ENCODE measurements around the gene MB21D2.
"Not testable (repeated sequence)": the region's sequence is repeated elsewhere in the genome, so short reads cannot be mapped to it uniquely, and the experiment has no call there.

MB21D2 gene

GRCh38 chr3:192858849-192859585 is 58.6 kb downstream of the MB21D2 start:
- DNase-seq, result no peak

DNA sequence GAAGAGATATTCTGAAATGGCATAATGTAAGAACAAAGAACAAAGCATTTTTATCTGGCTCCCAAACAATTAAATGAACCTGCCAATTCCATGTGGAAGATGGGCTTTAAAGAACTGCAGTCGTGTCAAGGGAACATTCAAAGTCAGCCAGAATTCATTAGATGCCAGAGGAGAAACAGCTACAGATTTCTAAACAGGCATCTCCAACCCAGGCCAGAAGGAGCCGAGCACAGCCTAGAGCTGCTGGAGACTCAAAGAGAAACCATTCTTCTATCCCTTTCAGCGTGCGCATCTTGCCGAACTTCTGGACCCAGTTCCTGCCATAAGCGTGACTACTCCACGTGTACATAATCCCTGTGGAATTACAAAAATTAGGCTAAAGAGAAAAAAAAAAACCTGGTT is 60.4 kb downstream of the MB21D2 start:
- no peak for DNase-seq

DNA sequence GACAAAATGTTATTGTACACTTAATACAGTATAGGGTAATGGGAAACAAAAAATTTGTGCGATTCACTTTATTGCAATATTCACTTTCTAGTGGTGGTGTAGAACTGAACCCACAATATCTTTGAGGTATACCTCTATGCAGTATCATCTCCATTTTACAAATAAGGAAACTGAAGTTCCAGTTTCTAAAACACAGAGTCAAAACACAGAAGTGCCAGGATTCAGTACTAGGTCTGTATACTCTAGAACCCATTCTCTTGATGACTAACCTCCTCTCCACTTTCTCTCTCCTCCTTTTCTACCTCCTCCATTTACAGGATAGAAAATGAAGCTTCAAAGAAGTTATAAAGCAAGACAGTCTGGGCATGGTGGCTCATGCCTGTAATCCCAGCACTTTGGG is 62.2 kb downstream of the MB21D2 start:
- DNase-seq, result no peak

GRCh38 chr3:192851821-192852372 is 65.8 kb downstream of the MB21D2 start:
- DNase-seq, result no peak

DNA sequence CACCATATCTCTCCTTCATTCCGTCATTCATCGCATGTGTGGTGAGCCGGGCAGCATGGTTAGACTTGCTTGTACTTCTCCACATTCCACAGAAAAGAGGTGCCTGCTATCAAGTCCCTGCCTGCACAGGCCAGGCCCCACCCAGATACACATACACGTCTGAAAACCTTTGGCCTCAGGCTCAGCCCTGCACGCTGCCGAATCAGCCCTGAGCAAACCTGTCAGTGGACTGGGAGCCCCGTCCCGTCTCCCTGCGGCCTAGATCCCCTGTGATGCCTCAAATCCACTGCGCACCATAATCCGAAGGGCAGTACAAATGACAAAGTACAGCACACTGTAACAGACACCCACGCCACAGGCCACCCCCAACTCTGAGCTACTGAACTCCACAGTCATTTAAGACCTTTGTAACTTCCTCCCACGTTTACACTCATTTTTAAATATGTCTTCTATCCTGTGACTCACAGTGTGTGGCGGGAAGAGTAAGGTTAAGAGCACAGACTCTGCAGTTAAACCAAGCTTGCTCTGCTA is 67.1 kb downstream of the MB21D2 start:
- no peak for DNase-seq

DNA sequence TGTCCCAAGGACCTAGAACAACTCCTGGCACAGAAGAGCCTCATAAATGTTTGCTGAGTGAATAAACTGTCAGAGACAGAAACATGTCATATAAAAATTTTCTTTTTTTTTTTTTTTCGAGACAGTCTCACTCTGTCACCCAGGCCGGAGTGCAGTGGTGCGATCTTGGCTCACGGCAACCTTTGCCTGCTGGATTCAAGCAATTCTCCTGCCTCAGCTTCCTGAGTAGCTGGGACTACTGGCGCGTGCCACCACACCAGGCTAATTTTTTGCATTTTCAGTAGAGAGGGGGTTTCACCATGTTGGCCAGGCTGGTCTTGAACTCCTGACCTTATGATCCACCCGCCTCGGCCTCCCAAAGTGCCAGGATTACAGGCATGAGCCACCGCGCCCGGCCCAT is 67.8 kb downstream of the MB21D2 start:
- DNase-seq, result not testable (repeated sequence)

DNA sequence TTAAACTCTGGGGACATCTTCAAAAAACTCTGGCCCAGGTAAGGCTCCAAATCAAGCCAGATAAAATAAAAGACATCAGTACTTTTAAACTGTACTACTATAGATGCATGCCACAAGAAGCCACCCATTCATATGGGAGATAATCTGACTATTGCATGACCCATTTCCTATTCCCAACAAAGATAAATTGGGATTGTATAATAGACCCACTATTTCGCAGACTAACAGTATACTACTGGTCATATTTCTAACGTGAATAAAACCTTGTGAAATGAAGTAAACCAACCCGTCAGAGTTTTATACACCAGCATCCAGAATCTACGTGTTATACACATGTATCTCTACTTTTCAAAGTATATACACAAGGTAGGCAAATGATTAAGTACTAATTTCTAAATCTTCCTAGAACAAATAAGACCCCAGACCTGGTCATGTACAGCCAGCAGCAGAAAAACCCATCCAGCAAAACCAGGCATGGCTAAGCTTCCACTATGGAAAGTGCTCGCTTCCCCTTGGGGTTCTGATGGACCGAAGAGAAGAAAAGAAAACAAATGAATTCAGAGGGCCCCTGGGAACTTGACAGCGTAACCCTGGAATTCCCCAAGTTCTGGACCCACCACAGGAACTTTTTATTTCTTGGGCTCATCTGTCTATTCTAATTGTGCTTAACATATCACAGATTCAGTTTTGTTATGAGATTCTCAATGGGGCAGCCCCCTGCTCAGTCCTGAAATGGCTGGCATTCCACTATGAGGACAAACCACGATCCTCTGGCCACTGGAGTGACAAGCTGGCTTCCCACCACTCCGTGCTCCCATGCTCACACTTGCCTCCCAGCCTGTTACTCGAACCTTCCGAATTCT is 69.1 kb downstream of the MB21D2 start:
- no peak for DNase-seq

DNA sequence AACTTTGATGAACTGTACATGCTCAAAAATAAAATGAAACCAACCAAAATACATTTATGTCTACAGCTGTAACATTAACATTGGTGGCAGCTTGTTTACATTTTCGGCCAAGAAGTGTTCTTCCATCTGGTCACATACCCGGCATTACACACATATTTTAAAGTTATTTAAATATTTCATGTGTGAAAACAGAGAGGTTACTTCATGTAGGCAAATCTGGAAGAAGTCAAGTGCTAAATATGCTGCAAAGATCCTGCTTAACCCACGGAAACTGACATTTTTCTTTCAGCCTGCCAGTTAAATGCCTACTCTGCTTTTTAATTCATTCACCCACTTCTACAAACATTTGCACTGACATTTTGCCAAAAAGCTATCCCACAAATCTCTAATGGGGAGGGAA is 69.7 kb downstream of the MB21D2 start:
- DNase-seq, result no peak

DNA sequence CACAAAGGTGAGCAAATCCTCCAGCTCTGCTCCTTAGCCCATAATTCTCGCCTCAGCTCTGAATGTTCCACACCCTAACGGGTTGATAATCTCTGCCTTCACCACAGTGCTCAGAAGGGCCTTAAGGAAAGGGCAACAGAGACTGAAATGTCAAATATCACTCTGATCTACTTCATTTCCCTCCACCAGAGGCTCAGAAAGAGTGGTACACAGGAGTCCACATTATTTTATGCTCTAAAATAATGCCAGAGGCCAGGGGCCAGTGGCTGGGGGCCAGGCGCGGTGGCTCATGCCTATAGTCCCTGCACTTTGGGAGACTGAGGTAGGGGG is 72.2 kb downstream of the MB21D2 start:
- DNase-seq, result no peak

- DNase-seq, result no peak
Observed at GRCh38 chr3:192844836-192845525, 72.7 kb downstream of the MB21D2 start.

DNA sequence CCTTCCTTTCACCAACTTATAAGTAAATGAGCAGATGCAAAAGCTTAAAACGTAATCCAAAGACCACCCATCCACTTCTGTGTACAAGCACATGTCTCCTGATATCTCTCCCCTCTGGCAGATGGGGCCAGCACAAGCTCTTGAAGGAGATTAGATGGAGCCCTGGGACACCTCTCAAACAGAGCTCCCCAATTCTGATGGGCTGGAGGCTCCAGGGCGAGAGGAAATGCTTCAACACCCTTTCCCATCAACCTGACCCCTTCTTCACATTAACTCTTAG is 73.2 kb downstream of the MB21D2 start:
- DNase-seq, result no peak

- no peak for DNase-seq
Observed at GRCh38 chr3:192843723-192844485, 73.8 kb downstream of the MB21D2 start.

- no peak for DNase-seq
Observed at GRCh38 chr3:192843119-192843518, 74.5 kb downstream of the MB21D2 start.

- no peak for DNase-seq
Observed at GRCh38 chr3:192842711-192843110, 74.9 kb downstream of the MB21D2 start.

DNA sequence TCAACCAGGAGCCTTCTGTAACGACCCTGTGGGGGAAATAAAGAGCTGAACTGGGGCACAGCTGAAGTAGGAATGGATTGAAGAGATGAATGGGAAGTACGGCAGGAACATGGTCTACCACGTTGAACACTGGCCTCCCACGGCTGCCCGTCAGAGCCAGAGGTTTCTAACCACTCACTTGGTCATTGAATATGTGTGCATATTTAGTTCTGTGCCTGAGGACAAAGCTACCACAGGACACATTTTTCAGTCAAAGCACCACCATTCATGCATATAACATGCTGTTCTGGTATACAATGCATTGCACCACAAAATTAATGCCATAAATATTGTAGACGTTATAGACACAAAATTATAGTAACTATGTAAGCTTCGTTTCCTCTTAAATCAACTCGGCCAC is 75.5 kb downstream of the MB21D2 start:
- DNase-seq, result no peak

DNA sequence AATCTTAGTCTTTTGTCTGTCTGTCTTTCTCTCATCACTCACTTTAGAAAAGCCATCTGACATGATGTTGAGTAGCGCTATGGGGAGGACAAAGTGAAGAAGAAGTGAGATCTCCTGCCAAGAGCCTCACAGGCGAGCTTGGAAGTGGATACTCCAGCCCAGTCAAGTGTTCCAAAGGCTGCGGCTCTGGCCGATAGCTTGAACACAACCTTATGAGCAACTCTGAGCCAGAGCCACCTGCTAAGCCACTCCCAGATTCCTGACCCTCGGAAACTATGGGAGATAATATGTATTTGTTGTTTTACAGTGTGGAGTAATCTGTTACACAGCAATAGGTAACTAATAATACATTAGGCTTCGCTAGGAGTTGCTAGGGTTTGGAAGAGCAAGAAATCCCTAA is 76.2 kb downstream of the MB21D2 start:
- no peak for DNase-seq

GRCh38 chr3:192840143-192840836 is 77.4 kb downstream of the MB21D2 start:
- DNase-seq, result no peak

- no peak for DNase-seq
Observed at GRCh38 chr3:192835818-192836815, 81.5 kb downstream of the MB21D2 start.

- DNase-seq, result no peak
Observed at GRCh38 chr3:192834428-192834827, 83.2 kb downstream of the MB21D2 start.

DNA sequence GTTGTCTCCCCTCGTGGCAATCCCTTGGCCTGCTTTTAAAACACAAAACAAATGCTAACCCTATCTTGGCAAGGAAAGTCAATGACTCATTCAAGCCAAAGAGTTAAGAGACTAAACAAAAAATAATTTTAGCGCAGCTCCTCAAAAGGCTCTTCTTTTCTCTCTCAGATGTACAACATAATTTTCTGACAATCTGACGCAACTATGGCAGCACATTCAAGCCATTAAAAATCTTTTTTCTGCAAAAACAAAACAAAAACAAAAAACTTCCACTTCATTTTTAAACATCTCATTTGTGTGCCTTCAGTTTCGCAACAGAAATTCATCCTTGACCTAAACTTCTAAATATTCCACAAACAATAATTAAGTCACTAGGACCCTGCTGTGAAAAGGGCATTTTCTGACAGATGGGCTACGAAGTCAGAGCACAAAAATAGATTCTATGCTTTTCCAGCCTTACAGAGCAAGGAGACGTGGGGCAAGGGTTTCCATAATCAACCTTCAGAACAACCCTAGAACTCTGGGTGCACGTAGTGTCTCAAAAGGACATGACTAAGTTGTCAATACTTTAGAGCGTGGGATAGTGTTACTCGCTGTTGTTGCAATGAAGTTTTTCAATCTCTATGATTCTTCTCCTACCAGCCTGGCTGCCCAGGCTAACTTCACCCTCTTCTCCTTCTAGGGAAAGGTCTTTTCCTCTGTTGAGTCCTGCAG is 84.3 kb downstream of the MB21D2 start:
- DNase-seq, result no peak

Measured in activated naive CD4-positive, alpha-beta T cell (primary cell).